ENCODE data around the gene SH3BP2. TPM values are rescaled to one million over a fixed set of nuclear protein-coding genes. Genes with fewer than 3 reads are reported as not detected.

SH3BP2 gene
- polyA plus RNA-seq, 1 of the 3 experiments (the other 2 are of a cell fraction): 25.2 TPM

- ChIA-PET POLR2A (interaction anchor here (0.7 kb wide), 1 partner anchor 11 kb away, joined by 3 read pairs; no protein-coding TSS in a partner anchor), CTCF (no interaction called here)
- no peaks in the 10 kb centered on the region for H3K27me3 ChIP-seq (ENCODE audit: insufficient read depth)
- no peak overlapping the region for H3K9ac ChIP-seq
- peaks cover 19% of the 10 kb centered on the region for H3F3A ChIP-seq (replicated peaks; ENCODE audit: insufficient read depth)
- no peak overlapping the region for H3K4me2 ChIP-seq
- H3K9me3 ChIP-seq: no peaks in the 10 kb centered on the region
- H3K9me2 ChIP-seq: no peaks in the 10 kb centered on the region
- H2AFZ ChIP-seq (ENCODE audit: low read depth): no peak overlapping the region
- H3K36me3 ChIP-seq (replicated peaks in 1 of 2; ENCODE audit: control insufficient read depth in 1 of 2, insufficient read depth in 2 of 2, low read length in 1 of 2): peaks cover 12 to 38% of the 10 kb centered on the region in 2 experiments
- TF ChIP-seq SMC3 (IDR thresholded peaks at IDR 0.05; ENCODE audit: low read depth, low read length) (no peak), FOSL2 (IDR thresholded peaks at IDR 0.05; ENCODE audit: borderline replicate concordance, low read depth) (no peak), ELF1 (IDR thresholded peaks at IDR 0.05) (no peak), PBX3 (IDR thresholded peaks at IDR 0.05) (no peak), MAX (IDR thresholded peaks at IDR 0.05; ENCODE audit: low read depth) (no peak), JUND (IDR thresholded peaks at IDR 0.05) (no peak), EZH2phosphoT487 (IDR thresholded peaks at IDR 0.05; ENCODE audit: borderline replicate concordance, low read depth) (no peak), TEAD4 (IDR thresholded peaks at IDR 0.05; ENCODE audit: borderline replicate concordance, insufficient read depth) (no peak), TCF12 (IDR thresholded peaks at IDR 0.05) (no peak), GATA2 (CRISPR knock-in tag; IDR thresholded peaks at IDR 0.05) (no peak), RXRA (IDR thresholded peaks at IDR 0.05; ENCODE audit: borderline replicate concordance, low read depth) (no peak), RFX5 (IDR thresholded peaks at IDR 0.05; ENCODE audit: low read length) (no peak), CHD2 (IDR thresholded peaks at IDR 0.05; ENCODE audit: low read length, partially characterized antibody) (no peak), POLR2AphosphoS5 (IDR thresholded peaks at IDR 0.05; ENCODE audit: low read depth, low read length) (no peak), RCOR1 (IDR thresholded peaks at IDR 0.05; ENCODE audit: low read length) (no peak)
- no peak overlapping the region for H3K4me3 ChIP-seq (ENCODE audit: low read depth in 2 of 2, low read length in 1 of 2)
- no peak for DNase-seq
- H3K27ac ChIP-seq (ENCODE audit: low read depth in 2 of 2, low read length in 1 of 2): no peak overlapping the region
- 90% methylated on average over 5 of the region's 5 CpGs for WGBS (ENCODE audit: low lambda C conversion rate)
- H3K79me2 ChIP-seq (ENCODE audit: insufficient read depth): peaks cover 84% of the 10 kb centered on the region
- H4K20me1 ChIP-seq (ENCODE audit: insufficient read depth): peaks cover 43% of the 10 kb centered on the region
- H3K4me1 ChIP-seq (ENCODE audit: control insufficient read depth in 1 of 2, insufficient read depth in 2 of 2, low read depth in 1 of 2, low read length in 1 of 2): peaks cover 0 to under 1% of the 10 kb centered on the region in 2 experiments; a peak in 1 of 4 replicates
These were observed 85.5 kb downstream of the SH3BP2 start for GRCh38 chr4:2878346-2878745.

- ChIA-PET POLR2A (interaction anchor here (0.7 to 1.1 kb wide), 2 partner anchors 56 to 123 kb away, joined by 3 read pairs; no protein-coding TSS in a partner anchor), CTCF (interaction anchor here (0.9 kb wide), 1 partner anchor 14 kb away, joined by 3 read pairs; no protein-coding TSS in a partner anchor)
- Histone ChIP-seq H4K20me1 (ENCODE audit: insufficient read depth) (peaks cover 37% of the 10 kb centered on the region), H3K79me2 (ENCODE audit: insufficient read depth) (peaks cover 83% of the 10 kb centered on the region), H3K4me3 (ENCODE audit: low read depth in 2 of 2, low read length in 1 of 2) (no peak overlapping the region), H3K9me3 (no peaks in the 10 kb centered on the region), H3K4me1 (ENCODE audit: control insufficient read depth in 1 of 2, insufficient read depth in 2 of 2, low read depth in 1 of 2, low read length in 1 of 2) (no peaks in the 10 kb centered on the region), H2AFZ (ENCODE audit: low read depth) (no peak overlapping the region), H3K27me3 (ENCODE audit: insufficient read depth) (no peaks in the 10 kb centered on the region), H3K4me2 (no peak overlapping the region), H3K9me2 (no peaks in the 10 kb centered on the region), H3K36me3 (replicated peaks in 1 of 2; ENCODE audit: control insufficient read depth in 1 of 2, insufficient read depth in 2 of 2, low read length in 1 of 2) (peaks cover 14 to 43% of the 10 kb centered on the region in 2 experiments), H3K9ac (no peak overlapping the region), H3F3A (replicated peaks; ENCODE audit: insufficient read depth) (peaks cover 19% of the 10 kb centered on the region), H3K27ac (ENCODE audit: low read depth in 2 of 2, low read length in 1 of 2) (no peak overlapping the region)
- TF ChIP-seq RCOR1 (IDR thresholded peaks at IDR 0.05; ENCODE audit: low read length) (no peak), FOSL2 (IDR thresholded peaks at IDR 0.05; ENCODE audit: borderline replicate concordance, low read depth) (no peak), TEAD4 (IDR thresholded peaks at IDR 0.05; ENCODE audit: borderline replicate concordance, insufficient read depth) (no peak), POLR2AphosphoS5 (IDR thresholded peaks at IDR 0.05; ENCODE audit: low read depth, low read length) (no peak), GATA2 (CRISPR knock-in tag; IDR thresholded peaks at IDR 0.05) (no peak), CHD2 (IDR thresholded peaks at IDR 0.05; ENCODE audit: low read length, partially characterized antibody) (no peak), MEF2A (IDR thresholded peaks at IDR 0.05; ENCODE audit: borderline replicate concordance, low read depth) (no peak), REST (IDR thresholded peaks at IDR 0.05; ENCODE audit: low read depth, low read length) (no peak)
- WGBS (ENCODE audit: low lambda C conversion rate): 78% methylated on average over 5 of the region's 5 CpGs
- DNase-seq: no peak
These were observed 86.1 kb downstream of the SH3BP2 start for GRCh38 chr4:2879026-2879425.

Measured in SK-N-SH (cell line).